Parathyroid adenoma (tissue), 2 donors: ENCODE measurements around the gene WNT7A.

Source experiments
- H2AFZ ChIP-seq: fragments of 300-600 bp; sonication (generic); one replicate; pipeline ENCODE4 v1.7.0; 2017; ENCODE audit warnings: antibody characterized with exemption, mild to moderate bottlenecking
- H3K27ac ChIP-seq: fragments of 300-600 bp; sonication (generic); one replicate; pipeline ENCODE4 v1.7.0; 2017
- H3K27me3 ChIP-seq: fragments of 300-600 bp; sonication (generic); one replicate; pipeline ENCODE4 v1.7.0; 2017; ENCODE audit warnings: low read length; ENCODE audit not compliant: control insufficient read depth, insufficient read depth
- H3K36me3 ChIP-seq: fragments of 300-600 bp; sonication (generic); one replicate; pipeline ENCODE4 v1.7.0; 2017; ENCODE audit warnings: low read length; ENCODE audit not compliant: control insufficient read depth, insufficient read depth
- H3K4me1 ChIP-seq: fragments of 300-600 bp; sonication (generic); one replicate; pipeline ENCODE4 v1.7.0; 2017; ENCODE audit warnings: control low read depth
- H3K4me2 ChIP-seq: fragments of 300-600 bp; sonication (generic); one replicate; pipeline ENCODE4 v1.7.0; 2017; ENCODE audit warnings: low read length
- H3K4me3 ChIP-seq: fragments of 300-600 bp; sonication (generic); one replicate; pipeline ENCODE4 v1.7.0; 2017; ENCODE audit warnings: low read depth, low read length
- H3K79me2 ChIP-seq: fragments of 300-600 bp; sonication (generic); one replicate; pipeline ENCODE4 v1.7.0; 2017; ENCODE audit warnings: control low read depth
- H3K9ac ChIP-seq: fragments of 300-600 bp; sonication (generic); one replicate; pipeline ENCODE4 v1.7.0; 2017; ENCODE audit warnings: mild to moderate bottlenecking
- H3K9me3 ChIP-seq: fragments of 300-600 bp; sonication (generic); one replicate; pipeline ENCODE4 v1.7.0; 2017; ENCODE audit warnings: low read length; ENCODE audit not compliant: control insufficient read depth
- TF ChIP-seq, protein P1 (sequence below): fragments of 300-600 bp; sonication (generic); IDR thresholded peaks from one replicate; pipeline ENCODE4 v1.7.0; 2017; ENCODE audit warnings: antibody characterized with exemption, mild to moderate bottlenecking
- donor health status: primary hyperparathyroidism.

The WNT7A gene

DNA sequence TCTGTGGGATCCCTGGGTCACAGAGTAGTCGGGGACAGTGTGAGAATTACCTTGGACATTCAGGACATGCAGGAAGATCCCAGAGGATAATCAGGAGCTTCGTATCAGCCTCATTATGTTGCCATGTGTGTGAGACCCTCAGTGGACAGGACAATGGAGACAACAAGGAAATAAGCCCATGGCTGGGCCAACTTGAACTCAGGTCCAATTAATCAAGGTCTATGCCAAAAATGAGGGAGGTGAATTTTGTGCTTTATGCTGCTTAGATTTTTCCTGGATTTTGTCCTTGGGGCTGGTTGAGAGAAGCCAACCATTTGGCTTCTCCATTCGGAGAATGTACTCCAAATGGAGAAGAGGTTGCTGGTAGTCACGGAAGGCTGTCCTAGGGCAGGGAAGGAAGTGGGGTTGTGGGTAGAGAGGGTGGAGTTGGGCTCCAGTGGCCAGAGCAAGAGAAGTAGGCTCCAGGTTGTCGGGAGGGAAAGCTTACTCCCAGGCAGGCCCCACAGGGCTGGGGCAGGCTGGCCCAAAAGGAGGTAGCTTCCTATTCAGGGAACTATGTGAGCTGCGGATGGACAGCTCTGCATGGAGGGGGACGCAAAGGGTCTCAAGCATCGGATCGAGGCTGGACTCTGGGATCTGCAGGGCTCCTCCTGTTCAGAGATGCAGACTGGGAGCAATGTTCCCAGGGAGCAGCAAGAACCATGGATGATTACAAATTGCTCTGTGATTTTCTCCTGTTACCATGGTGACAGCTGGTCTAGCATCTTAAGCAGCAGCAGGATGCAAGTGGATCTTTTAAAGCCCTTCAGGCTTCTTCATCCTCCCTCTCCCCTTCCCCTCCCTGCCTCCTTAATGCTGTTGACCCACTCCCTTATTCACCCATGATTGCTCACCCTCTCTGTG lies 91.1 kb downstream of the WNT7A start:
- no peaks in the 10 kb centered on the region for H3K79me2 ChIP-seq
- no peak overlapping the region for H3K9ac ChIP-seq
- no peak overlapping the region for H2AFZ ChIP-seq
- no peaks in the 10 kb centered on the region for H3K4me1 ChIP-seq
- H3K4me2 ChIP-seq: no peak overlapping the region
- H3K27ac ChIP-seq: no peak overlapping the region
- H3K4me3 ChIP-seq: no peak overlapping the region
- no peaks in the 10 kb centered on the region for H3K27me3 ChIP-seq
- no peaks in the 10 kb centered on the region for H3K36me3 ChIP-seq
- H3K9me3 ChIP-seq: no peaks in the 10 kb centered on the region
- TF ChIP-seq, protein P1, sequence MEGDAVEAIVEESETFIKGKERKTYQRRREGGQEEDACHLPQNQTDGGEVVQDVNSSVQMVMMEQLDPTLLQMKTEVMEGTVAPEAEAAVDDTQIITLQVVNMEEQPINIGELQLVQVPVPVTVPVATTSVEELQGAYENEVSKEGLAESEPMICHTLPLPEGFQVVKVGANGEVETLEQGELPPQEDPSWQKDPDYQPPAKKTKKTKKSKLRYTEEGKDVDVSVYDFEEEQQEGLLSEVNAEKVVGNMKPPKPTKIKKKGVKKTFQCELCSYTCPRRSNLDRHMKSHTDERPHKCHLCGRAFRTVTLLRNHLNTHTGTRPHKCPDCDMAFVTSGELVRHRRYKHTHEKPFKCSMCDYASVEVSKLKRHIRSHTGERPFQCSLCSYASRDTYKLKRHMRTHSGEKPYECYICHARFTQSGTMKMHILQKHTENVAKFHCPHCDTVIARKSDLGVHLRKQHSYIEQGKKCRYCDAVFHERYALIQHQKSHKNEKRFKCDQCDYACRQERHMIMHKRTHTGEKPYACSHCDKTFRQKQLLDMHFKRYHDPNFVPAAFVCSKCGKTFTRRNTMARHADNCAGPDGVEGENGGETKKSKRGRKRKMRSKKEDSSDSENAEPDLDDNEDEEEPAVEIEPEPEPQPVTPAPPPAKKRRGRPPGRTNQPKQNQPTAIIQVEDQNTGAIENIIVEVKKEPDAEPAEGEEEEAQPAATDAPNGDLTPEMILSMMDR: no peak

DNA sequence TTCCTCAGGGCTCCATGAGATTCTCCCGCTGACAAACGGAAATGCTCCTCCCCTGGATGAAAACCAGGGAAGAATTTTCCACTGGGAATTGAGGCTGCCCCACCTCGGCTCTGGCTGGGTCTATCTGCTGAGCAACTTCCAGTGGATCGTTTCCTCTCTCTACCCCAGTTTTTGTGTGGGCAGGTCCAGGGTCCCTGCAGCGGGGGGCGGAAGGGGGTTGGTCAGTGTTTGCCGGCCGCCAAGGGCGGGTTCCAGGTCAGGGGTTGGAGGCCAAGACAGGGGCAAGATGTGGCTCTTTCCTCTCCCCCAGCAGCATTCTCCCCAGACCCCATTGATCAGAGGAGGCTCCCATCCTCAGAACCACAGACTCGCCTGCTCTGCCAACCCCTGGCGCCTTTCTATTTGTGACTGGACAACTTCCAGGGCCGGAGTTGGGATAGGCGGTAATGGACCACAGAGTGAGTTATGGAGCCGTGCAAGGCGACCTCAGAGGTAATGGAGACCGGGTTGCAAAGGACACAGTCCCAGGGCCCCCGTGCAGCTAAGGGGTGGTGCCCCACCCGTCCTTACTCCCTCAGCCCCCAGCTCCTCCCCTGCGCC lies 92.2 kb downstream of the WNT7A start:
- no peaks in the 10 kb centered on the region for H3K4me1 ChIP-seq
- H3K9me3 ChIP-seq: no peaks in the 10 kb centered on the region
- no peaks in the 10 kb centered on the region for H3K27me3 ChIP-seq
- no peak overlapping the region for H3K4me2 ChIP-seq
- TF ChIP-seq, protein P1: no peak
- no peaks in the 10 kb centered on the region for H3K79me2 ChIP-seq
- no peak overlapping the region for H3K27ac ChIP-seq
- no peak overlapping the region for H3K9ac ChIP-seq
- no peaks in the 10 kb centered on the region for H3K36me3 ChIP-seq
- no peak overlapping the region for H3K4me3 ChIP-seq
- no peak overlapping the region for H2AFZ ChIP-seq

DNA sequence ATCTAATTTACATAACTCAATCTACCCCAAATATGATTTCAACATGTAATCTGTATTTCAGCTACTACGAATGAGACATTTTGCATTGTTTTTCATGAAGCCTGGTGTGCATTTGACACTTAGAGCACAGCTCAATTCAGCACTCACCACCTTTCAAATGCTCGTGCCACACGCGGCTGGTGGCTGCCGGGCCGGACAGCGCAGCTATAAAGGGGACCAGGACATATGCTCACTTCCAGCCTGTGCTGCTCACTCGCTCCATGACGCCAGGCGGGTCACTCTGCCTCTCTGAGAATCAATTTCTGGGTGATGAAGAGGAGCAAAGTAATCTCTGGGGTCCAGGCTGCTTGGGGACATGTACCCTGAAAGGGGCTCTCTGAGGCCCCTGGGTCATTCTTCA lies 93.1 kb downstream of the WNT7A start:
- no peaks in the 10 kb centered on the region for H3K79me2 ChIP-seq
- TF ChIP-seq, protein P1: no peak
- no peak overlapping the region for H3K27ac ChIP-seq
- no peak overlapping the region for H3K4me2 ChIP-seq
- H2AFZ ChIP-seq: no peak overlapping the region
- no peak overlapping the region for H3K9ac ChIP-seq
- no peaks in the 10 kb centered on the region for H3K9me3 ChIP-seq
- H3K4me1 ChIP-seq: no peaks in the 10 kb centered on the region
- H3K36me3 ChIP-seq: no peaks in the 10 kb centered on the region
- H3K4me3 ChIP-seq: no peak overlapping the region
- H3K27me3 ChIP-seq: no peaks in the 10 kb centered on the region

DNA sequence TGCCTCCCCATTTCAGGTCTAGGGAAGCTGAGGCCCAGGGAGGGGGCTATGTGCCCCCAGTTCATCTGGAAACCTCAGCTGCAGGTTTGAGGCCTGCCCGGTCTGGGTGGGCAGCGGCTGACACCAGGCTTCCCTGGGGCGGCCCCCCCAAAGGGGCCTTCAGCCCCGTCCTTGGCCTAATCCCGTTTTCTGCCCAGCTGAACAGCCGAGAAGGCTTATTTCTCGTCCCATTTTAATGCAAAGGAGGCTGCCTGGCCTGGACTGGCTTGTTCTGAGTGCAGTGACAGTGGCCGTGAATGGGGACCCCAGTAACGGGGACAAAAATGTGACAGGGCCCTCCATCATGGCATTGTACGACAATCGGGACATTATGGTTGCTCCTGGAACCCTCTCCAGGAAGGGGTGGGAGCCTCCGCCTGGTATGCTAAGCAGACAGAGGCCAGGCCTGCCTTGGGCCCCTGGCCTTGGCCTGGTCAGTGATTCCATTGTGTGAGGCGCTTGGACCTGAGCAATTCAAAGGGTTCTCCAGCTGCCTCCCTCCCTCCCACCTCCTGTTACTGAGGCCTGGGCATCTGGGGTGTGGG lies 93.9 kb downstream of the WNT7A start:
- Histone ChIP-seq H3K36me3 (no peaks in the 10 kb centered on the region), H3K27ac (no peak overlapping the region), H3K9ac (no peak overlapping the region), H3K79me2 (no peaks in the 10 kb centered on the region), H3K4me1 (no peaks in the 10 kb centered on the region), H2AFZ (no peak overlapping the region), H3K4me2 (no peak overlapping the region), H3K27me3 (no peaks in the 10 kb centered on the region), H3K9me3 (no peaks in the 10 kb centered on the region), H3K4me3 (no peak overlapping the region)
- TF ChIP-seq, protein P1: no peak
